SIG-M5 treated with dmso at 0.1 percent for 504 hours (cell line): Measurements from ENCODE around the gene JCHAIN.
A peak's percentile ranks its signal among the peaks of the same experiment; 100 is the strongest.
"Not testable (repeated sequence)": the region's sequence is repeated elsewhere in the genome, so short reads cannot be mapped to it uniquely, and the experiment has no call there.

Source experiments
- DNase-seq: peaks from one replicate; lab custom pipeline; 2025; ENCODE audit not compliant: unreplicated experiment; lab: John Stamatoyannopoulos, UW

Gene JCHAIN

DNA sequence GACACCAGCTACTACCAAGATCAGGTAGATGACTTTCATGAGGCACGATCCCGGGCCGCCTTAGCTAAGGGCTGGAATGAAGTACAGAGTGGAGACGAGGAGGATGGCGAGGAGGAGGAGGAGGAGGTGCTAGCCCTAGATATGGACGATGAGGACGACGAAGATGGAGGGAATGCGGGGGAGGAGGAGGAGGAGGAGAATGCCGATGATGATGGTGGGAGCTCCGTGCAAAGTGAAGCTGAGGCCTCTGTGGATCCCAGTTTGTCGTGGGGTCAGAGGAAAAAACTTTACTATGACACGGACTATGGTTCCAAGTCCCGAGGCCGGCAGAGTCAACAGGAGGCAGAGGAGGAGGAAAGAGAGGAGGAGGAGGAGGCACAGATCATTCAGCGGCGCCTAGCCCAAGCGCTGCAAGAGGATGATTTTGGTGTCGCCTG, 22.5 kb upstream of the JCHAIN start:
- DNase-seq, result no peak

- peak; percentile 98 for DNase-seq
Measured at GRCh38 chr4:70687821-70688794, 21.8 kb upstream of the JCHAIN start, which contains the start of gene UTP3. Gene UTP3, plus strand, starts transcription at chr4:70688532. Its CDS starts 146 bp downstream, at chr4:70688678.

DNA sequence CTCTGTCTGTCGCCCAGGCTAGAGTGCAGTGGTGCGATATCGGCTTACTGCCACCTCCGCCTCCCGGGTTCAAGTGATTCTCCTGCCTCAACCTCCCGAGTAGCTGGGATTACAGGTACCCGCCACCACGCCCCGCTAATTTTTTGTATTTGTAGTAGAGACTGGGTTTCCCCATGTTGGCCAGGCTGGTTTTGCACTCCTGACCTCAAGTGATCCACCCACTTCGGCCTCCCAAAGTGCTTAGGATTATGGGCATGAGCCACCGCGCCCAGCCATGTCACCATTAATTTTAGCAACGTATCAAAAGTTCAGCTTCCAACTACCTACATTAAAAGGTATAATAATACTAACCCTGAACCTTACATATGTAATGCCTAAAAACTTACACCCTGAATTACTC, 21.1 kb upstream of the JCHAIN start:
- no peak for DNase-seq

DNA sequence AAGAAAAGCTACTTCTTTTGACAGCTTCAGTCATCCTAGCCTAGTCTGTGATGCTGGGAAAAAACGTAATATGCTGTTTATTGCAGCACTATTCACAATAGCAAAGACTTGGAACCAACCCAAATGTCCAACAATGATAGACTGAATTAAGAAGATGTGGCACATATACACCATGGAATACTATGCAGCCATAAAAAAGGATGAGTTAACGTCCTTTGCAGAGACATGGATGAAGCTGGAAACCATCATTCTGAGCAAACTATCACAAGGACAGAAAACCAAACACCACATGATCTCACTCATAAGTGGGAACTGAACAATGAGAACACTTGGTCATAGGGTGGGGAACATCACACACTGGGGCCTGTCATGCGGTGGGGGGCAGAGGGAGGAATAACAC, 15.8 kb upstream of the JCHAIN start:
- DNase-seq, result not testable (repeated sequence)

DNA sequence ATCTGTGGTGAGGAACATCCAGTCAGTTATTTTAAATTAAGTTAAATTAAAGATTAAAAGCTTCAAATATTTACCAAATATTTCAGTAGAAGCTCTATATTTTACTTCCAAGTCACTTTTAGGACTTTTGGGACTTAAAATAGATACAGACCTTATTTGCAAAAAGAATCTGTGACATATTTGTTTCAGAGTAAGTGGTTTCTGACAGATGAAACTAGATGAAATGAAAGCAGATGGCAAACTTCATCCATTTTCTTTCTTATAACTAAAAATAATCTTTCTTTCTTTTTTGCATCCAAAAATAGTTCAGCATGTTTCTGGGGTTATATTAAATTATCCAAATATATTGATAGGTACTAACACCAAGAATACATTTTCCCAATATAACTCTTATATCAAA, 15.4 kb upstream of the JCHAIN start:
- no peak for DNase-seq

DNA sequence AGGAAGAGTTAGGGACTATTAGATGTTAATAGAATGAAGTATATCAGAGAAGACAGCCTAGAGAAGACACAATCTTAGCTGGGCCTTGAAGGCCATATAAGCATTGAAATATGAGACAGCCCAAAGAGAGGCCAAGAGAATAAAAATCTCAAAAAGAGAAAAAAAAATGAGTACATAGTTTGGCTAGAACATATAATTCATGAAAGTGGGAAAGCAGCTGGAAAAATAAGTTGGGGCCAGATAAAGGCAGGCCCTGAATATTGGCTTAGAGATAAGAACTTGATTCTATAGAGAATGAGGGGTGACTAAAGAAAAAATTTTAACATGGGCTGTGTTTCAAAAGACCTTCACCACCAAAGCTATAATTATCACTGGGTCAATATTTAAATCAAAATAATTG, 14.6 kb upstream of the JCHAIN start:
- no peak for DNase-seq

DNA sequence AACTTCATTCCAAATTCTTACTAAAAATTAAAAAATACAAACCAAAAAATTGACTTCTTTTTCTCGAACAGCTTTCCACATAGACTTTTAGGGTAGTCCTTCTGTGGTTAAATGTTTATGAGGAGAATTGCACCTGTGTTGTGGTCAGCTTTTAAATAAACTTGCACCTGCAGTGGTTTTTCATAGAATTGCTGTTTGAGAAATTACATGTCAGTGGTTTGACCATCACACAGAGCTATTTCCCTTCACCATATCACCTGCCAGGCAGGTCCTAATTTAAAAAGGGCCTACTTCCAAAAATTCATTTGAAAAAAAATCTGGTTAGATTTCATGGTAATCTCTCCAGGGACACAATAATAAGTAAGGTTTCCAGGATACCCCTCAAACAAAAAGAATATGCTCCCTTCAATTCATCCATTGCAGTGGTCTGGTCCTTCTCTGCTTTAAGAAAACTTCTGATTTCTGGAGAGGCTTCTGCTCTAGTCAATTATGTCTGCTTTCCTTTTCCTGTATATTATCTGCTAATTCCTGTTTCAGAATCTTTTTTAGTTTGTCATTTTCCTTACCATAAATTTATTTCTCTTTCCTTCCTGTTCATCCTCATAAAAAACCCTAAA, 12.2 kb upstream of the JCHAIN start:
- DNase-seq, result no peak

DNA sequence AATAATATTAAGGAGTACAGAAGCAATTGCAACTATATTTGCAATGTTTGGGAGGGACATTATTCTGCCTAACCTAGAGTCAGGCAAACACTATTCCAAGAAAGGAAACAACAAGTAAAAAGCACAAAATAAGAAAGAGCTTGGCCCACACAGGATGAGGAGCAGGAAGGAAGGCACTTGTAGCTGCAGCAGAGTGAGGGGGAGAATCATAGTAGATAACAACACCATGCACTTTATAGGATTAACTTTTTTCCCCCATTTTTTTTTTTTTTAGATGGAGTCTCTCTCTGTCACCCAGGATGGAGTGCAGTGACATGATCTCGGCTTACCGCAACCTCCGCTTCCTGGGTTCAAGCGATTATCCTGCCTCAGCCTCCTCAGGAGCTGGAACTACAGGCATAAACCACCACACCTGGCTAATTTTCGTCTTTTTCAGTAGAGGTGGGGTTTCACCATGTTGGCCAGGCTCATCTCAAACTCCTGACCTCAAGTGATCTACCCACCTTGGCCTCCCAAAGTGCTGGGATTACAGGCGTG, 10.3 kb upstream of the JCHAIN start:
- no peak for DNase-seq

GRCh38 chr4:70674731-70675130, 8.4 kb upstream of the JCHAIN start:
- DNase-seq, result no peak

DNA sequence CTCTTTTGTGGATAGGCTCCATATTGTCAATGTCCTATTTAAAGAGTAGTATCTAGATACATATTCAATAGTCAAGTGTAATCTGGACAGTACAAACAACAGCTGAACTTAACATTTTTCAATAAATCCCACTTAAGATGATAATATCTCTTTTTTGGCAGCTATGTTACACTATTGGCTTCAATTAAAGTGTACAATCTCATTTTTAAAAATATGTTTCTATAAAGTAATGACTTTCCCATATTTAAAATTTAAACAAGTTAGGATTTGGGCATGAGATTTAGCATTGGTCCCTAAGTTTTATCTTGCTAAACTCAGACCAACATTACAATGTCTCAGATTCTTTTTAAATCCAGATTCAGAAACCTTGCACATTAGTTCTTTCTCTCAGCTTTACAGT, 7.9 kb upstream of the JCHAIN start:
- no peak for DNase-seq

DNA sequence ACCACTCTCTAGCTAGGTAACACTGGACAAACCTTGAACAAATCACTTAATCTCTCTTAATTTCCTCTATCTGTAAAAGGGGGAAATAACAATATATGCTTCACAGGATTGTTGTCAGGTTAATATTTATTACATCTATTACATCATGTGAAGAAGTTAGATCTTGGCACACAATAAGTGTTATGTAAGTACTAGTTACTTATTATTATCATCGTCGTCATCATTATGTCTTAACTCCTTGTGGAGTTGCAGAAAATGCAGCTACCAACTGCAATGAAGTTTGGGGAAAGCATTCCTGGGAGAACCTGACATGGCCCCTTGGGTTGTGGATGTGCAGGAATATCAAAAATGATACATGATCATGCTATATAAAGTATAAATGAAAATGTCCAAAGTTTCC, 4.8 kb upstream of the JCHAIN start:
- no peak for DNase-seq

GRCh38 chr4:70670332-70671014, 4.2 kb upstream of the JCHAIN start:
- no peak for DNase-seq

GRCh38 chr4:70667740-70668535, 1.6 kb upstream of the JCHAIN start:
- no peak for DNase-seq

- DNase-seq, result not testable (repeated sequence)
Measured at GRCh38 chr4:70661309-70661922, 4.9 kb downstream of the JCHAIN start.

- peak; percentile 2 for DNase-seq
Measured at GRCh38 chr4:70660106-70660505, 6.2 kb downstream of the JCHAIN start.

- no peak for DNase-seq
Measured at GRCh38 chr4:70658418-70658817, 7.9 kb downstream of the JCHAIN start.

DNA sequence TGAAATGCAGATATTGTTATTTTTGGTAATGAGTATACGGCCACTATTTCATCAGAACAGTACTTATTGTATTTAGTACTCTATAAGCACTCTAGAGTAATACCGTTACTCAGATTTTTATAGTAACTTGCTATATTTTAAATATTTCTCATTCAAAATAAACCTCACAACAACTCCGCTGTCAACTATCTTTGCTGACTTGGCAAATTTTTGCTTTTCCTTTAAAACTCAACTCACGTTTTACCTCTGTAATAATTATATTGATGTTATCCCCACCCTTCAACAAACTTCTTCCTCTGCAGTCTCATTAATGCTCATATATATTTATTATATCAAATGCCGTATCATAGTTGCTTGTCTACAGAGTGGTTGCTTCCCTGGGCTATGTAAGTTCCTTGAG, 9.0 kb downstream of the JCHAIN start:
- DNase-seq, result no peak

DNA sequence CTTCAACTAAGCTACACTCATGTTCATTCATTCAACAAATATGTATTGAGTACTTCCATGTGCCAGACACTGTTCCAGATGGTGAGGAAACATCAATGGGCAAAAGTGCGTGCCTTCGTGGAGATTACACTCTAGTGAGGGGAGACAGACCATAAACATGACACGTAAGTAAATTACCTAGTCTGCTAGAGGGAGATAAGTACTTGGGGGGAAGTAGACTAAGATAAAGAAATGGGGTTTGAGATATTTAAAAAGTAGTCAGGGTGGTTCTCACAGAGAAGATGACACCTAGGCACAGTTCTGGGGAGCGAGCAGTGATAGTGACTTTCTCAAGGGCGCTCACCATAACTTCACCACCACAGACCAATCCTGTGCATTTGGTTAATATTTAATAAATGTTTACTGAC, 11.7 kb downstream of the JCHAIN start:
- no peak for DNase-seq

DNA sequence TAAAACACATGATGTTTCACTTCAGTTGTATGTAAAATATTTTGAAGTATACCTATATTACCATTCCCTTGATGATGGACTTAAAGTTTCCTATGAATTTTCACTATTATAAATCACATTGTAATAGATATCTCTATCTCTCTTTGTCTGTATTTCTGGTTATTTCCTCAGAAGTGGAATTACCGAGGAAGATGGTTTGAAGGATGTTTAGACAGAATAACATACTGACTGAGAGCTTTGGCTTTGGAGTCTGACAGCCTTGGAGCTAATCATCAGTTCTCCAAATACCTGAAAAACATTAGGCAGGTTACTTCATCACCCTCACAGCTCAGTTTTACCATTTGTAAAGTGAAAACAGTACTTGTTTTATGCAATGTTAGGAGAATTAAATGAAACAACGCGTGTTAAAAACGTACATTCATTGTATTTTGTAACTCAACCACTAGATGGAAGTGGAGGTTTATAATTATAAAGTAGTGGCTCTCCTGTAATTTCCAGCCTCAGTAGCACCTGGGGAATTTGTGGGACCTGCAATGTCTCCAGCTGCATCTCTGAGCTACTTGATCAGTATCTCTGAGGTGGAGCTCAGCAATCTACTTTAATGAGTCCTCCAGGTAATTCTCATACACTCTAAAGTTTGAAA, 14.3 kb downstream of the JCHAIN start:
- peak; percentile 44 for DNase-seq

- not testable (repeated sequence) for DNase-seq
Measured at GRCh38 chr4:70650741-70651140, 15.6 kb downstream of the JCHAIN start.
